ENCODE data around the gene APOBR.
"Not testable (repeated sequence)": the region's sequence is repeated elsewhere in the genome, so short reads cannot be mapped to it uniquely, and the experiment has no call there.

Gene APOBR

GRCh38 chr16:28495795-28496749 lies 1.6 kb downstream of the APOBR start:
- H3K4me3 ChIP-seq (ENCODE audit: low read depth, low read length) = no peak overlapping the region
- no peak for DNase-seq (ENCODE audit: low read depth)
- TF ChIP-seq, protein P1, sequence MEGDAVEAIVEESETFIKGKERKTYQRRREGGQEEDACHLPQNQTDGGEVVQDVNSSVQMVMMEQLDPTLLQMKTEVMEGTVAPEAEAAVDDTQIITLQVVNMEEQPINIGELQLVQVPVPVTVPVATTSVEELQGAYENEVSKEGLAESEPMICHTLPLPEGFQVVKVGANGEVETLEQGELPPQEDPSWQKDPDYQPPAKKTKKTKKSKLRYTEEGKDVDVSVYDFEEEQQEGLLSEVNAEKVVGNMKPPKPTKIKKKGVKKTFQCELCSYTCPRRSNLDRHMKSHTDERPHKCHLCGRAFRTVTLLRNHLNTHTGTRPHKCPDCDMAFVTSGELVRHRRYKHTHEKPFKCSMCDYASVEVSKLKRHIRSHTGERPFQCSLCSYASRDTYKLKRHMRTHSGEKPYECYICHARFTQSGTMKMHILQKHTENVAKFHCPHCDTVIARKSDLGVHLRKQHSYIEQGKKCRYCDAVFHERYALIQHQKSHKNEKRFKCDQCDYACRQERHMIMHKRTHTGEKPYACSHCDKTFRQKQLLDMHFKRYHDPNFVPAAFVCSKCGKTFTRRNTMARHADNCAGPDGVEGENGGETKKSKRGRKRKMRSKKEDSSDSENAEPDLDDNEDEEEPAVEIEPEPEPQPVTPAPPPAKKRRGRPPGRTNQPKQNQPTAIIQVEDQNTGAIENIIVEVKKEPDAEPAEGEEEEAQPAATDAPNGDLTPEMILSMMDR (conservative IDR thresholded peaks at IDR 0.05; ENCODE audit: low read depth, low read length) = no peak

DNA sequence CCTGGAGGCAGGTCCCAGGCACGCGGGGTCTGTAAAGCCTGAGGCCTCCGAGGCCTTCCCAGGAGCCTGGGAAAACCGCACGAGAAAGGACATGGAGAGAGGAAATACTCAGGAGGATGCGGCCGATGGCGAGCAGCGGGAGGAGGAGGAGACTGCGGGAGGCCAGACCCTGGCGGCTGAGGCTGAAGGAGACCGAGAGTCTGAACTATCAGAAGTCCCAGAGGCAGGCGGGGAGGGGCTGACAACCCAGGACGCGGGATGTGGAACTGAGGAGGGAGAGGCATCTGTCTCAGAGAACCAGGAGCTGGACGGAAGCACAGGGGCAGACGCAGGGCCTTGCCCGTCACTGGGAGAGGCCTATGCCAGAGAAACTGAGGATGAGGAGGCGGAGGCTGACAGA lies 2.4 kb downstream of the APOBR start:
- H3K4me3 ChIP-seq (ENCODE audit: low read depth, low read length) = no peak overlapping the region
- TF ChIP-seq, protein P1 (conservative IDR thresholded peaks at IDR 0.05; ENCODE audit: low read depth, low read length) = no peak
- DNase-seq (ENCODE audit: low read depth) = no peak

GRCh38 chr16:28497386-28497785 lies 2.9 kb downstream of the APOBR start:
- no peak for DNase-seq (ENCODE audit: low read depth)
- no peak overlapping the region for H3K4me3 ChIP-seq (ENCODE audit: low read depth, low read length)
- TF ChIP-seq, protein P1 (conservative IDR thresholded peaks at IDR 0.05; ENCODE audit: low read depth, low read length) = no peak

- TF ChIP-seq, protein P1 (conservative IDR thresholded peaks at IDR 0.05; ENCODE audit: low read depth, low read length) = no peak
- DNase-seq (ENCODE audit: low read depth) = no peak
- no peak overlapping the region for H3K4me3 ChIP-seq (ENCODE audit: low read depth, low read length)
These were observed 3.6 kb downstream of the APOBR start for GRCh38 chr16:28497861-28498599.

DNA sequence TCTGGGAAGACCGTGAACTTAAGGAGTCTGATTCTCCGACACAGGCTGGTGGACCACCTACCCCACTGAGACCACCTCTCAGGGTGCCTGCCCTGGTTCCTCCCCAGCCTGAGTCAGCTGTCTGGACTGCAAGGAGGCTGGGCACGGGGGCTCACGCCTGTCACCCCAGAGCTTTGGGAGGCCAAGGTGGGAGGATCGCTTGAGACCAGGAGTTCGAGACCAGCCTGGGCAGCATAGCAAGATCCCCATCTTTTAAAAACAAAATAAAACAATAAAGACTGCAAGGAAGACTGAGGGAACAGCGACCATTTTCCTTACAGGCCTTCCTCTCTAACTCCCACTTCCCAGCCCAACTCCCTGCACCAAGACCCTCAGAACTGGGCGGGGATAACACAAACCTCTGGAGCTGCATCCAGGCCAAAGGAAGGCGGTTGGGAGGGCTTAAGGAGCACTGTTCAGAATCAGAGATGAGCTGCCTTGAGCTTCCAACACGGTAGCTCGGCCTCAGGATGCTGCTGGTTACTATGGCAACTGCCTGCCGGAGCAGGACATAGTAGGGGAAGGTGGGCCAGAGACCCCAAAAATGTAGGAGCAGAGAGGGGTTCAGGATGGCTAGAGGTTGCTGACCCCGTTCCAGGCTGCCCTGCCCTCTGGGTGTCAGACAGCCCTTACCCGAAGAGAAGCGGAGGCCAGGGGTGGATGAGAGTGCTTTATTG lies 4.4 kb downstream of the APOBR start:
- TF ChIP-seq, protein P1 (conservative IDR thresholded peaks at IDR 0.05; ENCODE audit: low read depth, low read length) = no peak
- DNase-seq (ENCODE audit: low read depth) = no peak
- no peak overlapping the region for H3K4me3 ChIP-seq (ENCODE audit: low read depth, low read length)

GRCh38 chr16:28499854-28500253 lies 5.4 kb downstream of the APOBR start:
- no peak for DNase-seq (ENCODE audit: low read depth)
- no peak overlapping the region for H3K4me3 ChIP-seq (ENCODE audit: low read depth, low read length)
- TF ChIP-seq, protein P1 (conservative IDR thresholded peaks at IDR 0.05; ENCODE audit: low read depth, low read length) = no peak

DNA sequence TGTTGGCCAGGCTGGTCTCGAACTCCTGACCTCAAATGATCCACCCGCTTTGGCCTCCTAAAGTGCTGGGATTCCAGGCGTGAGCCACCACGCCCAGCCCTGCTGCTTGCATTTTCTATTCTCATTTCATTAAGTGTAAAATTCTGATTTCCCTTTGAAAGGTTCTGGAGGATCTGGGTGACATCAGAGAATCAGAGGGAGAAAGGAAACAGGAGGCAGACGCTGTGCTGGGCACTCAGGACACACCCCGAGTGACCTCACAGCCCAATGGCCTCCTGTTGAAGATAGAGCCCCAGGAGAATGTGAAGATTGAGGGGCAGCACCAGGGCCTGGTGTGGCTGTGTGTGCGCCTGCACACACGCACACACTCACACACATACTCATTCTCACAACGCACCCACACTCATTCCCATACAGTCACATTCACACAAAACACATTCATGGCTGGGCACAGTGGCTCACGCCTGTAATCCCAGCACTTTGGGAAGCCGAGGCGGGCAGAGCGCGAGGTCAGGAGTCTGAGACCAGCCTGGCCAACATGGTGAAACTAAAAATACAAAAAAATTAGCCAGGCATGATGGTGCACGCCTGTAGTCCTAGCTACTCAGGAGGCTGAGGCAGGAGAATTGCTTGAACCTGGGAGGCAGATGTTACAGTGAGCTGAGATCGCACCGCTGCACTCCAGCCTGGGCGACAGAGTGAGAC lies 6.2 kb downstream of the APOBR start:
- not testable (repeated sequence) for DNase-seq (ENCODE audit: low read depth); H3K4me3 ChIP-seq (ENCODE audit: low read depth, low read length)
